HL-60 (cell line): Measurements from ENCODE around the gene CPB2.

Experiments used
- CTCF ChIP-seq: IDR thresholded peaks from one replicate; pipeline ENCODE4 v1.5.1; 2011; ENCODE audit warnings: low read length, control low read depth, inconsistent platforms; ENCODE audit not compliant: insufficient read depth
- GABPA ChIP-seq: IDR thresholded peaks from 2 replicates; pipeline ENCODE4 v1.6.1; 2012; ENCODE audit warnings: low read depth

GRCh38 chr13:46137627-46138317 lies 32.9 kb upstream of the CPB2 start:
- TF ChIP-seq CTCF: no peak
- no peak for TF ChIP-seq GABPA
